H1 (cell line): ENCODE results near the gene GSTT2. TPM values are rescaled to one million over a fixed set of nuclear protein-coding genes. Genes with fewer than 3 reads are reported as not detected.

ENCODE experiments used
- CTCF ChIA-PET: fragments of 300-600 bp; sonication (Branson Sonifier 250); formaldehyde crosslinking; loops from one replicate; lab custom pipeline; 2021; ENCODE audit not compliant: partially characterized antibody; lab: Charles Lee
- POLR2A ChIA-PET: fragments of 300-600 bp; sonication (Branson Sonifier 250); formaldehyde crosslinking; loops from one replicate; lab custom pipeline; 2021; ENCODE audit warnings: inconsistent platforms; ENCODE audit not compliant: partially characterized antibody; lab: Charles Lee
- DNase-seq, 2 experiments: peaks; one replicate each; pipeline versions ENCODE4 v3.0.0 to v3.0.0-alpha.2; 2010 to 2022; ENCODE audit warnings: low spot score in 2 of 2, low read depth in 1 of 2, mixed read lengths in 1 of 2
- FAIRE-seq: peaks from 2 replicates; lab custom pipeline; 2011; peaks lifted over from hg19 to GRCh38; lab: Jason Lieb, UNC
- H2AFZ ChIP-seq: 2 replicates; pipeline ENCODE4 v1.8.1; 2012; ENCODE audit warnings: low read length, inconsistent platforms
- H2AK5ac ChIP-seq: 2 replicates; pipeline ENCODE4 v1.6.1; 2013; ENCODE audit warnings: low read depth, low read length
- H2BK120ac ChIP-seq: replicated peaks from 2 replicates; pipeline ENCODE3; 2013; ENCODE audit warnings: low read depth, low read length, inconsistent platforms
- H2BK12ac ChIP-seq: 2 replicates; pipeline ENCODE4 v1.6.1; 2013; ENCODE audit warnings: low read depth, low read length
- H2BK15ac ChIP-seq: 2 replicates; pipeline ENCODE4 v1.6.1; 2013; ENCODE audit warnings: low read length
- H2BK20ac ChIP-seq: 2 replicates; pipeline ENCODE4 v1.6.1; 2013; ENCODE audit warnings: low read length
- H2BK5ac ChIP-seq: 2 replicates; pipeline ENCODE4 v1.6.1; 2013; ENCODE audit warnings: low read depth, low read length
- H3K14ac ChIP-seq: 2 replicates; pipeline ENCODE4 v1.6.1; 2013; ENCODE audit warnings: inconsistent platforms; ENCODE audit not compliant: insufficient read length
- H3K18ac ChIP-seq: 2 replicates; pipeline ENCODE4 v1.6.1; 2013; ENCODE audit warnings: low read length; ENCODE audit errors: extremely low read depth
- H3K23ac ChIP-seq: 2 replicates; pipeline ENCODE4 v1.6.1; 2013; ENCODE audit warnings: inconsistent platforms; ENCODE audit not compliant: insufficient read length
- H3K23me2 ChIP-seq: 2 replicates; pipeline ENCODE4 v1.6.1; 2013; ENCODE audit warnings: low read depth, low read length
- H3K27ac ChIP-seq: 2 replicates; pipeline ENCODE4 v1.6.1; 2011; ENCODE audit warnings: low read depth, low read length, inconsistent platforms
- H3K27me3 ChIP-seq, 4 experiments: replicated peaks in 1 of 4; 1 replicate in 1 of 4; 2 replicates in 3 of 4; pipeline versions ENCODE4 v1.6.1 to v1.8.1; 2011 to 2013; ENCODE audit warnings: low read length in 3 of 4, mild to moderate bottlenecking in 3 of 4, inconsistent platforms in 2 of 4, mixed read lengths in 2 of 4, moderate library complexity in 1 of 4; ENCODE audit not compliant: control insufficient read depth in 3 of 4, insufficient read depth in 3 of 4; ENCODE audit errors: extremely low read depth in 1 of 4
- H3K36me3 ChIP-seq, 4 experiments: 2 replicates each; pipeline versions ENCODE4 v1.6.1 to v1.8.1; 2011 to 2013; ENCODE audit warnings: mild to moderate bottlenecking in 4 of 4, low read length in 3 of 4, moderate library complexity in 2 of 4, control low read depth in 1 of 4, inconsistent platforms in 1 of 4; ENCODE audit not compliant: insufficient read depth in 4 of 4, control insufficient read depth in 2 of 4
- H3K4ac ChIP-seq: replicated peaks from 2 replicates; pipeline ENCODE3; 2013; ENCODE audit warnings: low read length, low read depth, mixed read lengths, inconsistent platforms; ENCODE audit not compliant: insufficient read length
- H3K4me1 ChIP-seq, 4 experiments: replicated peaks in 1 of 4; 1 replicate in 1 of 4; 2 replicates in 3 of 4; pipeline versions ENCODE4 v1.6.1 to v1.8.1; 2011 to 2013; ENCODE audit warnings: low read length in 3 of 4, inconsistent platforms in 2 of 4, mixed read lengths in 1 of 4; ENCODE audit not compliant: insufficient read depth in 4 of 4, control insufficient read depth in 3 of 4
- H3K4me2 ChIP-seq, 2 experiments: 2 replicates each; pipeline versions ENCODE4 v1.6.1 to v1.8.1; 2011 to 2013; ENCODE audit warnings: low read depth in 2 of 2, low read length in 2 of 2, control low read depth in 1 of 2, inconsistent platforms in 1 of 2, mild to moderate bottlenecking in 1 of 2; ENCODE audit not compliant: insufficient read depth in 1 of 2
- H3K4me3 ChIP-seq, 4 experiments: fragments of 200-600, 300-600 bp in 1 of 4; sonication (generic), shearing (Covaris generic), sonication (Bioruptor Twin) in 1 of 4; 2 replicates each; pipeline versions ENCODE4 v1.5.1 to v1.8.1; 2011 to 2016; ENCODE audit warnings: low read length in 4 of 4, low read depth in 3 of 4, control low read depth in 2 of 4, inconsistent platforms in 2 of 4, mild to moderate bottlenecking in 2 of 4, mixed read lengths in 1 of 4, moderate library complexity in 1 of 4; ENCODE audit not compliant: insufficient read depth in 2 of 4; ENCODE audit errors: extremely low read depth in 1 of 4
- H3K56ac ChIP-seq: replicated peaks from 2 replicates; pipeline ENCODE3; 2013; ENCODE audit warnings: low read depth, mild to moderate bottlenecking, mixed read lengths, low read length, inconsistent platforms; ENCODE audit not compliant: insufficient read length
- H3K79me1 ChIP-seq: 2 replicates; pipeline ENCODE4 v1.6.1; 2013; ENCODE audit warnings: low read depth, low read length, control low read depth
- H3K79me2 ChIP-seq, 2 experiments: 2 replicates each; pipeline versions ENCODE4 v1.6.1 to v1.8.1; 2012 to 2013; ENCODE audit warnings: low read length in 2 of 2, mild to moderate bottlenecking in 2 of 2, inconsistent platforms in 1 of 2; ENCODE audit not compliant: insufficient read depth in 2 of 2, control insufficient read depth in 1 of 2
- H3K9ac ChIP-seq, 4 experiments: replicated peaks in 1 of 4; 1 replicate in 1 of 4; 2 replicates in 3 of 4; pipeline versions ENCODE4 v1.6.1 to v1.8.1; 2011 to 2013; ENCODE audit warnings: low read depth in 3 of 4, low read length in 3 of 4, control low read depth in 2 of 4, mild to moderate bottlenecking in 2 of 4, moderate library complexity in 2 of 4, inconsistent platforms in 1 of 4; ENCODE audit errors: extremely low read depth in 1 of 4
- H3K9me3 ChIP-seq, 2 experiments: 2 replicates each; pipeline versions ENCODE4 v1.6.1 to v1.8.1; 2012 to 2013; ENCODE audit warnings: mild to moderate bottlenecking in 2 of 2, moderate library complexity in 2 of 2, control low read depth in 1 of 2, inconsistent platforms in 1 of 2, low read depth in 1 of 2, low read length in 1 of 2, mixed read lengths in 1 of 2; ENCODE audit not compliant: insufficient read depth in 2 of 2
- H4K20me1 ChIP-seq, 2 experiments: replicated peaks in 1 of 2; 2 replicates each; pipeline versions ENCODE3 to v1.8.1; 2011 to 2013; ENCODE audit warnings: inconsistent platforms in 2 of 2, low read length in 2 of 2, mild to moderate bottlenecking in 1 of 2; ENCODE audit not compliant: insufficient read depth in 2 of 2, control insufficient read depth in 1 of 2
- H4K5ac ChIP-seq: 2 replicates; pipeline ENCODE4 v1.6.1; 2013; ENCODE audit warnings: low read length, low read depth, mixed read lengths, inconsistent platforms; ENCODE audit not compliant: insufficient read length
- H4K8ac ChIP-seq: 2 replicates; pipeline ENCODE4 v1.8.0; 2013; ENCODE audit warnings: mild to moderate bottlenecking, moderate library complexity, low read length, inconsistent platforms; ENCODE audit not compliant: insufficient read depth; ENCODE audit errors: extremely low read depth
- H4K91ac ChIP-seq: replicated peaks from 2 replicates; pipeline ENCODE3; 2013; ENCODE audit warnings: low read length, mixed read lengths, inconsistent platforms; ENCODE audit not compliant: insufficient read length
- CBX8 ChIP-seq: fragments of 300-800, 300-1000 bp; sonication (generic); IDR thresholded peaks from 2 replicates; pipeline ENCODE4 v1.7.1; 2016; ENCODE audit warnings: low read depth, low read length, borderline replicate concordance
- CEBPB ChIP-seq: IDR thresholded peaks from 2 replicates; pipeline ENCODE4 v1.6.1; 2012; ENCODE audit warnings: low read depth, low read length
- FOSL1 ChIP-seq: IDR thresholded peaks from 2 replicates; pipeline ENCODE4 v1.6.1; 2011; ENCODE audit warnings: mild to moderate bottlenecking, low read depth, low read length, moderate library complexity; ENCODE audit not compliant: insufficient read depth
- GTF2F1 ChIP-seq: IDR thresholded peaks from 2 replicates; pipeline ENCODE4 v1.6.1; 2012; ENCODE audit warnings: low read depth, low read length, improper control_type of control experiment, borderline replicate concordance
- HDAC2 ChIP-seq, 2 experiments: fragments of 300-600 bp in 1 of 2; sonication (generic) in 1 of 2; IDR thresholded peaks; 2 replicates each; pipeline ENCODE4 v1.6.1; 2011 to 2012; ENCODE audit warnings: low read depth in 2 of 2, low read length in 2 of 2, mild to moderate bottlenecking in 2 of 2, moderate library complexity in 2 of 2, borderline replicate concordance in 1 of 2, inconsistent platforms in 1 of 2
- KDM5A ChIP-seq: fragments of 200-600 bp; IDR thresholded peaks from 2 replicates; pipeline ENCODE4 v1.7.1; 2012; ENCODE audit warnings: mild to moderate bottlenecking, low read length, inconsistent platforms, mixed read lengths
- NANOG ChIP-seq: IDR thresholded peaks from 2 replicates; pipeline ENCODE4 v1.6.1; 2011; ENCODE audit warnings: low read length, low read depth, mild to moderate bottlenecking, inconsistent platforms; ENCODE audit not compliant: insufficient read depth, poor library complexity, severe bottlenecking
- NRF1 ChIP-seq: IDR thresholded peaks from 2 replicates; pipeline ENCODE4 v1.6.1; 2011; ENCODE audit warnings: mild to moderate bottlenecking, low read depth, low read length, improper control_type of control experiment
- POU5F1 ChIP-seq: IDR thresholded peaks from 2 replicates; pipeline ENCODE4 v1.6.1; 2011; ENCODE audit warnings: low read depth, mild to moderate bottlenecking, low read length, moderate library complexity
- RNF2 ChIP-seq: fragments of 200-900, 300-1000 bp; sonication (generic); IDR thresholded peaks from 2 replicates; pipeline ENCODE4 v1.7.1; 2016; ENCODE audit warnings: borderline replicate concordance, low read depth, mild to moderate bottlenecking, antibody characterized with exemption, low read length; ENCODE audit not compliant: poor library complexity, severe bottlenecking; ENCODE audit errors: missing control alignments
- SAP30 ChIP-seq: fragments of 300-600 bp; sonication (generic); IDR thresholded peaks from 2 replicates; pipeline ENCODE4 v1.7.1; 2012; ENCODE audit warnings: low read length, moderate library complexity, mild to moderate bottlenecking, inconsistent platforms; ENCODE audit not compliant: insufficient read depth, insufficient replicate concordance
- SUZ12 ChIP-seq: fragments of 200-600 bp; sonication (generic); IDR thresholded peaks from 2 replicates; pipeline ENCODE4 v1.6.1; 2012; ENCODE audit warnings: mild to moderate bottlenecking, inconsistent platforms, low read length, moderate library complexity, mixed read lengths
- ZNF274 ChIP-seq: IDR thresholded peaks from 2 replicates; pipeline ENCODE4 v1.7.0; 2012; ENCODE audit warnings: low read length, borderline replicate concordance; ENCODE audit errors: extremely low read depth
- WGBS, 2 experiments: shearing (Covaris generic) in 1 of 2; methylation state at CpG; one replicate each; pipeline versions ENCODE4 v1.1.6 to v1.1.7; 2013 to 2015; ENCODE audit warnings: low lambda C conversion rate in 2 of 2, mixed read lengths in 2 of 2, inconsistent platforms in 1 of 2, low coverage in 1 of 2, missing lambda C conversion rate in 1 of 2; ENCODE audit not compliant: insufficient replicate concordance in 2 of 2, insufficient coverage in 1 of 2, insufficient read length in 1 of 2; ENCODE audit errors: extremely low coverage in 1 of 2, missing lambda C conversion rate in 1 of 2; 5-methylcytosine and 5-hydroxymethylcytosine counted together
- polyA plus RNA-seq, 7 experiments: library from polyadenylated mRNA; depleted of rRNA in 3 of 7; stranded (reverse) in 5 of 7; unstranded in 2 of 7; fragments of >200 nt in 5 of 7; fragments of 200-250 nt in 2 of 7; gene quantifications; 1 replicate in 5 of 7; 2 replicates in 1 of 7; 4 replicates in 1 of 7; pipeline versions ENCODE4 v1.2.1 to v1.2.3, GENCODE V29; 2011 to 2013; ENCODE audit warnings: missing spikeins in 2 of 7, mixed read lengths in 2 of 7
- total RNA-seq: library from RNA; stranded (reverse); fragmentation: NEBNext Ultra II Directional; extraction: Animal tissue kit (Norgen Biotek cat#: 25700); gene quantifications from 2 replicates; pipeline ENCODE4 v1.2.1, GENCODE V29; 2021

The GSTT2 gene
- total and polyA plus RNA-seq, 2 of the 8 experiments (the other 6 are each of a cell fraction or from before 2014, with no cell fraction given) = 1.1 to 1.5 TPM

DNA sequence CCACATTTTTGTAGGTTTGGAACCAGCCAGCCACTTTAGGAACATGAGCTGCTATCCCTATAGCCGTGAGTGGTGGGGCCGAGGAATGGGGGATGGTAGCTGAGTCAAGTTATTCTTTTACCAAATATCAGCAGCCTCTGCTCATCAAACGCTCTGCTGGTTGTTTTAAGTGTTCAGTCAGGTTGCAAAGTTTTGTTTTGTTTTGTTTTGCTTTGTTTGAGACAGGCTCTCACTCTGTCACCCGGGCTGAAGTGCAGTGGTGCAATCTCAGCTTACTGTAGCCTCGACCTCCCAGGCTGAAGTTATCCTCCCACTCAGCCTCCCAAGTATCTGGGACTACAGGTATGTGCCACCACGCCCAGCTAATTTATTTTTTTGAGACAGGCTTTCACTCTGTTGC lies 45.5 kb downstream of the GSTT2 start:
- no peak overlapping the region for H2BK15ac ChIP-seq
- ChIA-PET CTCF (interaction anchor here (0.8 to 1.4 kb wide), 2 partner anchors 19 to 131 kb away, joined by 3 to 4 read pairs; no protein-coding TSS in a partner anchor), POLR2A (interaction anchor here (1.2 kb wide), 1 partner anchor 21 kb away, joined by 3 read pairs; no protein-coding TSS in a partner anchor)
- H2BK120ac ChIP-seq = no peak overlapping the region
- H3K27me3 ChIP-seq = no peaks in the 10 kb centered on the region
- H2BK5ac ChIP-seq = no peak overlapping the region
- no peak overlapping the region for H3K14ac ChIP-seq
- H3K4ac ChIP-seq = no peak overlapping the region
- H2BK12ac ChIP-seq = no peak overlapping the region
- H3K4me2 ChIP-seq = no peak overlapping the region
- 90% methylated on average over 6 of the region's 6 CpGs; no CpG with 5 or more reads in 1 of the 2 experiments for WGBS, 2 experiments
- no peak overlapping the region for H4K5ac ChIP-seq
- H4K20me1 ChIP-seq = peaks cover 0 to 1% of the 10 kb centered on the region in 2 experiments
- H3K9me3 ChIP-seq = no peaks in the 10 kb centered on the region
- H3K9ac ChIP-seq = no peak overlapping the region
- no peaks in the 10 kb centered on the region; the same call in 1 of the 2 replicates for H3K23me2 ChIP-seq
- no peak overlapping the region for H3K56ac ChIP-seq
- no peak overlapping the region for H3K27ac ChIP-seq
- DNase-seq (no peak), FAIRE-seq (no peak)
- peaks cover 14% of the 10 kb centered on the region for H3K79me1 ChIP-seq
- H4K8ac ChIP-seq = no peak overlapping the region
- H2BK20ac ChIP-seq = no peak overlapping the region
- peaks cover 0 to 79% of the 10 kb centered on the region in 2 experiments; a peak in 2 of 4 replicates for H3K79me2 ChIP-seq
- H3K36me3 ChIP-seq = no peaks in the 10 kb centered on the region
- H2AFZ ChIP-seq = no peak overlapping the region
- H4K91ac ChIP-seq = no peak overlapping the region
- H3K18ac ChIP-seq = no peak overlapping the region
- H3K4me3 ChIP-seq = no peak overlapping the region
- H3K23ac ChIP-seq = no peak overlapping the region
- H2AK5ac ChIP-seq = no peak overlapping the region
- H3K4me1 ChIP-seq = no peaks in the 10 kb centered on the region; a peak in 1 of 7 replicates
- no peak for TF ChIP-seq GTF2F1
- TF ChIP-seq NANOG = no peak
- TF ChIP-seq CEBPB = no peak
- TF ChIP-seq NRF1 = no peak
- no peak for TF ChIP-seq SAP30
- no peak for TF ChIP-seq RNF2
- no peak for TF ChIP-seq SUZ12
- no peak for TF ChIP-seq KDM5A
- TF ChIP-seq CBX8 = no peak
- no peak for TF ChIP-seq POU5F1
- TF ChIP-seq FOSL1 = no peak
- no peak for TF ChIP-seq HDAC2 (IDR thresholded peaks at IDR 0.05; ENCODE audit: borderline replicate concordance in 1 of 2, low read depth in 2 of 2, low read length in 2 of 2)
- TF ChIP-seq ZNF274 = no peak
